HCT116 (cell line): Measurements from ENCODE around the gene EFCAB5. TPM values are rescaled to one million over a fixed set of nuclear protein-coding genes. Genes with fewer than 3 reads are reported as not detected.

Experiments
- ATAC-seq: fragments of 200-7000 bp; cut with Tn5 transposase; 2 replicates; pipeline ENCODE4 v1.9.1; 2020; ENCODE audit warnings: mild to moderate bottlenecking, moderate library complexity
- BruUV-seq: library from RNA; stranded (reverse); fragments of 400-500 nt; replicated peaks from 2 replicates; lab custom pipeline; 2021; lab: Mats Ljungman, UMichigan
- CTCF ChIA-PET: fragments of 300-600 bp; sonication (Branson Sonifier 250); formaldehyde crosslinking; loops from one replicate; lab custom pipeline; 2021; ENCODE audit warnings: antibody characterized with exemption; lab: Charles Lee
- POLR2A ChIA-PET: fragments of 300-600, 350-600 bp; sonication (Branson Sonifier 250); formaldehyde crosslinking; loops from one replicate; lab custom pipeline; 2021; ENCODE audit warnings: antibody characterized with exemption; lab: Charles Lee
- RAD21 ChIA-PET, 2 experiments: fragments of 300-600 bp; sonication (Branson Sonifier 250); formaldehyde crosslinking; loops; one replicate each; lab custom pipeline; 2023; ENCODE audit warnings: low total read pairs in 2 of 2; ENCODE audit not compliant: uncharacterized antibody in 2 of 2, unreplicated experiment in 2 of 2, low non-redundant PET in 1 of 2; lab: Charles Lee
- DNase-seq: peaks from one replicate; pipeline ENCODE4 v3.0.0-alpha.2; 2010; ENCODE audit warnings: low read depth, low spot score
- H2AFZ ChIP-seq: fragments of 200-600 bp; shearing (Covaris generic), sonication (generic); 2 replicates; pipeline ENCODE4 v1.6.1; 2017; ENCODE audit warnings: low read depth, mixed run types, mixed read lengths, antibody characterized with exemption, low read length; ENCODE audit not compliant: poor library complexity, severe bottlenecking
- H3K27ac ChIP-seq: 2 replicates; pipeline ENCODE4 v1.5.1; 2012; ENCODE audit warnings: low read depth, low read length
- H3K27me3 ChIP-seq: fragments of 200-600 bp; sonication (generic); 2 replicates; pipeline ENCODE4 v1.6.1; 2016; ENCODE audit warnings: mixed run types, low read length, mixed read lengths; ENCODE audit not compliant: insufficient read depth
- H3K36me3 ChIP-seq, 2 experiments: fragments of 200-500 bp in 1 of 2; fragments of 200-600 bp in 1 of 2; sonication (Bioruptor generic) in 1 of 2; sonication (generic) in 1 of 2; 2 replicates each; pipeline versions ENCODE4 v1.5.1 to v1.6.1; 2014 to 2016; ENCODE audit warnings: low read length in 2 of 2, inconsistent platforms in 1 of 2, mixed read lengths in 1 of 2, mixed run types in 1 of 2; ENCODE audit not compliant: insufficient read depth in 2 of 2, control insufficient read depth in 1 of 2
- H3K4me1 ChIP-seq, 2 experiments: fragments of 200-600 bp in 1 of 2; sonication (generic) in 1 of 2; 2 replicates each; pipeline versions ENCODE4 v1.5.1 to v1.6.1; 2012 to 2017; ENCODE audit warnings: low read length in 2 of 2, inconsistent platforms in 1 of 2, mild to moderate bottlenecking in 1 of 2, mixed read lengths in 1 of 2, mixed run types in 1 of 2, moderate library complexity in 1 of 2; ENCODE audit not compliant: insufficient read depth in 2 of 2, control insufficient read depth in 1 of 2
- H3K4me2 ChIP-seq: fragments of 200-600 bp; sonication (generic); 2 replicates; pipeline ENCODE4 v1.6.1; 2017; ENCODE audit warnings: mixed run types, low read length, mixed read lengths
- H3K4me3 ChIP-seq, 2 experiments: fragments of 200-600 bp in 1 of 2; sonication (generic) in 1 of 2; replicated peaks in 1 of 2; 2 replicates each; pipeline ENCODE4 v1.5.1; 2011 to 2016; ENCODE audit warnings: low read length in 2 of 2, control low read depth in 1 of 2, low read depth in 1 of 2, mild to moderate bottlenecking in 1 of 2, mixed read lengths in 1 of 2, mixed run types in 1 of 2
- H3K79me2 ChIP-seq: fragments of 200-600 bp; sonication (generic); 2 replicates; pipeline ENCODE4 v1.6.1; 2017; ENCODE audit warnings: mild to moderate bottlenecking, mixed run types, low read length, moderate library complexity, mixed read lengths; ENCODE audit not compliant: insufficient read depth
- H3K9ac ChIP-seq: fragments of 200-600 bp; sonication (generic); 2 replicates; pipeline ENCODE4 v1.6.1; 2016; ENCODE audit warnings: low read length, mixed read lengths
- H3K9me2 ChIP-seq: fragments of 200-600 bp; sonication (generic), shearing (Covaris generic); 2 replicates; pipeline ENCODE4 v1.6.1; 2017; ENCODE audit warnings: mixed run types, mild to moderate bottlenecking, moderate library complexity; ENCODE audit not compliant: insufficient read depth
- H3K9me3 ChIP-seq, 2 experiments: fragments of 200-500 bp in 1 of 2; fragments of 200-600 bp in 1 of 2; sonication (Bioruptor generic) in 1 of 2; sonication (generic) in 1 of 2; 2 replicates each; pipeline ENCODE4 v1.6.1; 2014 to 2017; ENCODE audit warnings: low read length in 2 of 2, mixed read lengths in 2 of 2, inconsistent platforms in 1 of 2, low read depth in 1 of 2, mild to moderate bottlenecking in 1 of 2, mixed run types in 1 of 2, moderate library complexity in 1 of 2; ENCODE audit not compliant: control insufficient read depth in 1 of 2, insufficient read depth in 1 of 2
- H4K20me1 ChIP-seq: fragments of 200-600 bp; sonication (generic), shearing (Covaris generic); 2 replicates; pipeline ENCODE4 v1.6.1; 2017; ENCODE audit warnings: mixed run types, mild to moderate bottlenecking, moderate library complexity; ENCODE audit not compliant: insufficient read depth
- ELF1 ChIP-seq: IDR thresholded peaks from 2 replicates; pipeline ENCODE4 v1.6.1; 2012; ENCODE audit warnings: low read depth, borderline replicate concordance
- FOSL1 ChIP-seq: IDR thresholded peaks from 2 replicates; pipeline ENCODE4 v1.6.1; 2012; ENCODE audit warnings: low read depth
- POLR2AphosphoS5 ChIP-seq: IDR thresholded peaks from 2 replicates; pipeline ENCODE4 v1.6.1; 2011; ENCODE audit warnings: mild to moderate bottlenecking, low read depth, low read length, moderate library complexity
- TCF7L2 ChIP-seq: IDR thresholded peaks from 2 replicates; pipeline ENCODE4 v1.7.0; 2011; ENCODE audit warnings: borderline replicate concordance, inconsistent platforms; ENCODE audit not compliant: insufficient read depth, insufficient read length; ENCODE audit errors: extremely low read depth
- ZFX ChIP-seq: fragments of 450-650 bp; IDR thresholded peaks from 2 replicates; pipeline ENCODE4 v1.6.1; 2017
- ZNF274 ChIP-seq: fragments of 200-500 bp; sonication (Bioruptor generic); IDR thresholded peaks from 2 replicates; pipeline ENCODE4 v1.6.1; 2014; ENCODE audit warnings: mild to moderate bottlenecking, low read depth, low read length, inconsistent platforms
- intact Hi-C: fragments of 100-400 bp; cut with micrococcal nuclease; formaldehyde crosslinking; loops from 2 replicates; pipeline ENCODE4 v1.10.0; 2022
- total RNA-seq: library from RNA; stranded (reverse); gene quantifications from one replicate; pipeline ENCODE4 v1.2.1, GENCODE V29; 2021; ENCODE audit not compliant: unreplicated experiment
- TF ChIP-seq, protein P1 (sequence below), 3 experiments: fragments of 200-600 bp in 1 of 3; sonication (generic) in 1 of 3; IDR thresholded peaks in 2 of 3; conservative IDR thresholded peaks in 1 of 3; 2 replicates each; pipeline ENCODE4 v1.5.1; 2012 to 2017; ENCODE audit warnings: low read depth in 2 of 3, low read length in 2 of 3, antibody characterized with exemption in 1 of 3, borderline replicate concordance in 1 of 3, control low read depth in 1 of 3, mild to moderate bottlenecking in 1 of 3, mixed read lengths in 1 of 3, mixed run types in 1 of 3, moderate library complexity in 1 of 3; ENCODE audit not compliant: insufficient read depth in 1 of 3
- TF ChIP-seq, protein P2 (sequence below): IDR thresholded peaks from 2 replicates; pipeline ENCODE4 v1.6.1; 2012

Gene EFCAB5
- total RNA-seq, 1 experiment from 2014 or later = 0.17 TPM

DNA sequence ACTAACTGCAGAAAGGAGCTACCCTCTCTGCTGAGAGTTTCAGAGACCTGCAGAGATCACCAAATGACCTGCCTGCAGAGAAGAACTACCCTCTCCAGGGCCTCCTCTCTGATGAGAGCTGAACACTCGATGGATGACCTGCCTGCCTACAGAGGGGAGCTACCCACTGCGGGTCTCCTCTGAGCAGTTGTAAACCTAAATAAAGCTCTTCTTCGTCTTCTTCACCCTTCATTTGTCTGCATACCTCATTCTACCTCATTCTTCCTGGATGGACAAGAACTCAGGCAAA, 35.6 kb upstream of the EFCAB5 start:
- DNase-seq (no peak), ATAC-seq (no peak)
- Histone ChIP-seq H3K4me1 (no peaks in the 10 kb centered on the region), H2AFZ (no peak overlapping the region), H3K36me3 (no peaks in the 10 kb centered on the region), H3K4me3 (no peak overlapping the region), H3K9ac (no peak overlapping the region), H3K9me3 (peaks cover 10 to 12% of the 10 kb centered on the region in 2 experiments; a peak in 3 of 4 replicates), H4K20me1 (no peaks in the 10 kb centered on the region), H3K27ac (no peak overlapping the region), H3K79me2 (peaks cover 17% of the 10 kb centered on the region), H3K27me3 (no peaks in the 10 kb centered on the region), H3K4me2 (no peak overlapping the region), H3K9me2 (no peaks in the 10 kb centered on the region)
- ChIA-PET RAD21 (no interaction called here), POLR2A (no interaction called here), CTCF (no interaction called here)
- TF ChIP-seq ZNF274 = no peak
- intact Hi-C loops = no loop called here
- BruUV-seq = no TSS peak

DNA sequence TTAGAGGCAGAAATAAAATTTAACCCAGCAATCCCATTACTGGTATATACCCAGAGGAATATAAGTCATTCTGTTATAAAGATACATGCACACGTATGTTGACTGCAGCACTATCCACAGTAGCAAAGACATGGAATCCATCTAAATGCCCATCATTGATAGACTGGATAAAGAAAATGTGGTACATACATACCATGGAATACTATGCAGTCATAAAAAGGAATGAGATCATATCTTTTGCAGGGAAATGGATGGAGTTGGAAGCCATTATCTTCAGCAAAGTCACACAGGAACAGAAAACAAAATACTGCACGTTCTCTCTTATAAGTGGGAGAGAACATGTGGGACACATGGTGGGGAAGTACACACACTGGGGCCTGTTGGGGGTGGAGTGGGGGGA, 34.5 kb upstream of the EFCAB5 start:
- POLR2A ChIA-PET = no interaction called here
- no peak overlapping the region for H3K4me3 ChIP-seq
- no peak overlapping the region for H2AFZ ChIP-seq
- H3K27ac ChIP-seq = no peak overlapping the region
- no peak overlapping the region for H3K4me2 ChIP-seq
- H3K36me3 ChIP-seq = no peaks in the 10 kb centered on the region
- peaks cover 12% of the 10 kb centered on the region for H3K79me2 ChIP-seq
- no peaks in the 10 kb centered on the region for H3K27me3 ChIP-seq
- H4K20me1 ChIP-seq = no peaks in the 10 kb centered on the region
- TF ChIP-seq ELF1 (no peak), ZFX (no peak), POLR2AphosphoS5 (no peak), FOSL1 (no peak), TCF7L2 (no peak)
- TF ChIP-seq, protein P1, sequence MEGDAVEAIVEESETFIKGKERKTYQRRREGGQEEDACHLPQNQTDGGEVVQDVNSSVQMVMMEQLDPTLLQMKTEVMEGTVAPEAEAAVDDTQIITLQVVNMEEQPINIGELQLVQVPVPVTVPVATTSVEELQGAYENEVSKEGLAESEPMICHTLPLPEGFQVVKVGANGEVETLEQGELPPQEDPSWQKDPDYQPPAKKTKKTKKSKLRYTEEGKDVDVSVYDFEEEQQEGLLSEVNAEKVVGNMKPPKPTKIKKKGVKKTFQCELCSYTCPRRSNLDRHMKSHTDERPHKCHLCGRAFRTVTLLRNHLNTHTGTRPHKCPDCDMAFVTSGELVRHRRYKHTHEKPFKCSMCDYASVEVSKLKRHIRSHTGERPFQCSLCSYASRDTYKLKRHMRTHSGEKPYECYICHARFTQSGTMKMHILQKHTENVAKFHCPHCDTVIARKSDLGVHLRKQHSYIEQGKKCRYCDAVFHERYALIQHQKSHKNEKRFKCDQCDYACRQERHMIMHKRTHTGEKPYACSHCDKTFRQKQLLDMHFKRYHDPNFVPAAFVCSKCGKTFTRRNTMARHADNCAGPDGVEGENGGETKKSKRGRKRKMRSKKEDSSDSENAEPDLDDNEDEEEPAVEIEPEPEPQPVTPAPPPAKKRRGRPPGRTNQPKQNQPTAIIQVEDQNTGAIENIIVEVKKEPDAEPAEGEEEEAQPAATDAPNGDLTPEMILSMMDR (IDR thresholded peaks at IDR 0.05 in 2 of 3, conservative IDR thresholded peaks at IDR 0.05 in 1 of 3; ENCODE audit: borderline replicate concordance in 1 of 3, insufficient read depth in 1 of 3, low read depth in 2 of 3, low read length in 2 of 3) = no peak
- TF ChIP-seq, protein P2, sequence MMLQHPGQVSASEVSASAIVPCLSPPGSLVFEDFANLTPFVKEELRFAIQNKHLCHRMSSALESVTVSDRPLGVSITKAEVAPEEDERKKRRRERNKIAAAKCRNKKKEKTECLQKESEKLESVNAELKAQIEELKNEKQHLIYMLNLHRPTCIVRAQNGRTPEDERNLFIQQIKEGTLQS = no peak
- peaks cover 10 to 12% of the 10 kb centered on the region in 2 experiments; a peak in 3 of 4 replicates for H3K9me3 ChIP-seq
- CTCF ChIA-PET = no interaction called here
- ATAC-seq = no peak
- RAD21 ChIA-PET = interaction anchor here in 1 of 2 experiments (0.8 kb wide), 1 partner anchor 28 kb away, joined by 3 read pairs; no protein-coding TSS in a partner anchor
- intact Hi-C loops = no loop called here
- H3K4me1 ChIP-seq = no peaks in the 10 kb centered on the region
- no TSS peak for BruUV-seq
- no peaks in the 10 kb centered on the region for H3K9me2 ChIP-seq
- H3K9ac ChIP-seq = no peak overlapping the region
- no peak for DNase-seq
